Measurements from ENCODE around the gene CAMTA1. TPM values are rescaled to one million over a fixed set of nuclear protein-coding genes. Genes with fewer than 3 reads are reported as not detected.

Gene CAMTA1
- total RNA-seq, 1 experiment from 2014 or later: 82.2 TPM

DNA sequence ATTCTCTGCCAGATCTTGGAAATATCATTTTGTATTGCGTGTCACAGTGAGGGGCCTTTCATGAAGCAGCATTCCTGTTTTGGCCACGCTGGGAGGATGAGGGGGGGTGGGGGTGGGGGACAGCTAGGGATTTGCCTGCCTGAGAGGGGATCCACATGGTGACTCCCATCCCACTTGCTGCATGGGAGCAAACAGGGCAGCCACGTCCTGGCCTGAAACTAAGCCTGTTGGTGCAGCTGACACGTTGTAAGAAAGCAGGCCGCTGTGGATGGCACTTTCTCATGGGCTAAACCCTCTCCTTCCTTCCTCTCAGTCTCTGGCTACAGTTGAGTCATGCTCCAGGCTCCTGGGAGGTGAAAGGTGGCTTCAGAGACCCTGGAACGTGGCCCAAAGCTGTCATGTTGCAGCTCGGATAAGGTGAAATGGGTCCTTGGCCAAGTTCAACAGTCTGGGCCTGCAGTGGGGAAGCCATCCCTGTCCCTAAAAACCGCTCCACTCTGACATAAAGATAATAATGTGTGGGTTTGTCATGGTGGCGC, 639.2 kb downstream of the CAMTA1 start:
- TF ChIP-seq CTCF (IDR thresholded peaks at IDR 0.05) (no peak), TCF7L2 (IDR thresholded peaks at IDR 0.05; ENCODE audit: low read depth, low read length) (no peak), SIN3A (IDR thresholded peaks at IDR 0.05; ENCODE audit: borderline replicate concordance, insufficient read depth, low read depth, low read length) (no peak), POLR2AphosphoS5 (IDR thresholded peaks at IDR 0.05; ENCODE audit: low read depth, low read length) (no peak)
- TF ChIP-seq, protein P1, sequence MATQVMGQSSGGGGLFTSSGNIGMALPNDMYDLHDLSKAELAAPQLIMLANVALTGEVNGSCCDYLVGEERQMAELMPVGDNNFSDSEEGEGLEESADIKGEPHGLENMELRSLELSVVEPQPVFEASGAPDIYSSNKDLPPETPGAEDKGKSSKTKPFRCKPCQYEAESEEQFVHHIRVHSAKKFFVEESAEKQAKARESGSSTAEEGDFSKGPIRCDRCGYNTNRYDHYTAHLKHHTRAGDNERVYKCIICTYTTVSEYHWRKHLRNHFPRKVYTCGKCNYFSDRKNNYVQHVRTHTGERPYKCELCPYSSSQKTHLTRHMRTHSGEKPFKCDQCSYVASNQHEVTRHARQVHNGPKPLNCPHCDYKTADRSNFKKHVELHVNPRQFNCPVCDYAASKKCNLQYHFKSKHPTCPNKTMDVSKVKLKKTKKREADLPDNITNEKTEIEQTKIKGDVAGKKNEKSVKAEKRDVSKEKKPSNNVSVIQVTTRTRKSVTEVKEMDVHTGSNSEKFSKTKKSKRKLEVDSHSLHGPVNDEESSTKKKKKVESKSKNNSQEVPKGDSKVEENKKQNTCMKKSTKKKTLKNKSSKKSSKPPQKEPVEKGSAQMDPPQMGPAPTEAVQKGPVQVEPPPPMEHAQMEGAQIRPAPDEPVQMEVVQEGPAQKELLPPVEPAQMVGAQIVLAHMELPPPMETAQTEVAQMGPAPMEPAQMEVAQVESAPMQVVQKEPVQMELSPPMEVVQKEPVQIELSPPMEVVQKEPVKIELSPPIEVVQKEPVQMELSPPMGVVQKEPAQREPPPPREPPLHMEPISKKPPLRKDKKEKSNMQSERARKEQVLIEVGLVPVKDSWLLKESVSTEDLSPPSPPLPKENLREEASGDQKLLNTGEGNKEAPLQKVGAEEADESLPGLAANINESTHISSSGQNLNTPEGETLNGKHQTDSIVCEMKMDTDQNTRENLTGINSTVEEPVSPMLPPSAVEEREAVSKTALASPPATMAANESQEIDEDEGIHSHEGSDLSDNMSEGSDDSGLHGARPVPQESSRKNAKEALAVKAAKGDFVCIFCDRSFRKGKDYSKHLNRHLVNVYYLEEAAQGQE (IDR thresholded peaks at IDR 0.05; ENCODE audit: insufficient read depth in 1 of 2, low read depth in 2 of 2, low read length in 1 of 2): no peak
- intact Hi-C loops (cut with micrococcal nuclease; ENCODE audit: unreplicated experiment) (no loop called here), in situ Hi-C loops (cut with HindIII; ENCODE audit: low pct_unique_long_range_greater_than_20kb, low sequenced_read_pairs) (no loop called here)
- no TSS peak for BruUV-seq (replicated peaks)
- H3K27ac ChIP-seq (ENCODE audit: low read length): no peak overlapping the region
- H3K9me3 ChIP-seq (ENCODE audit: control insufficient read depth, insufficient read depth, low read depth, low read length): no peaks in the 10 kb centered on the region
- H3K4me1 ChIP-seq (ENCODE audit: control insufficient read depth, insufficient read depth, low read length): no peaks in the 10 kb centered on the region
- no peak overlapping the region for H3K4me3 ChIP-seq (ENCODE audit: low read depth in 2 of 2, low read length in 2 of 2)
- no peak for DNase-seq (ENCODE audit: low read depth, low spot score)
- ATAC-seq: no peak
- H3K27me3 ChIP-seq (ENCODE audit: control insufficient read depth, insufficient read depth, low read length): no peaks in the 10 kb centered on the region
- POLR2A ChIA-PET: no interaction called here
- H3K36me3 ChIP-seq (ENCODE audit: control insufficient read depth, insufficient read depth, low read length): no peaks in the 10 kb centered on the region
- CTCF ChIA-PET: no interaction called here

DNA sequence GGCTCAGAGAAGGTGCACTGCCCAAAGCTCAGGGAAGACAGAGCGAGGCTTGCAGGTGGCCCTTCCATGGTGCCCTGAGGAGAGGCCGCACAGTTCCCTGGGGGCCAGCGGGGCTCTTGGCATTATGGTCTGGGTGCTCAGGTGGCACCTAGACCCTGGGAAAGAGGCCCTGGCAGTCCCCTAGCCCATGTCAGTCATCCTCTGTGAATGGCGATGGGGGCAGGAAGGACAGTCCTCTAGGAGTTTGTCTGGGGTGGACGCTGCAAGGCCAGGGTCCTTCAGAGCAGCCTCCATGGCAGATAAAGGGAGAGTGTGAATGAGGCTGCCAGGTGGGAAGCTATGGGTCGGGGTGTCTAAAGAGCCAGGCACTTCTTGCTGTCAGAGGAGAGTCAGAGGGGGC, 640.0 kb downstream of the CAMTA1 start:
- ChIA-PET CTCF (no interaction called here), POLR2A (no interaction called here)
- intact Hi-C loops (cut with micrococcal nuclease; ENCODE audit: unreplicated experiment) (no loop called here), in situ Hi-C loops (cut with HindIII; ENCODE audit: low pct_unique_long_range_greater_than_20kb, low sequenced_read_pairs) (no loop called here)
- DNase-seq (ENCODE audit: low read depth, low spot score): no peak
- Histone ChIP-seq H3K4me3 (ENCODE audit: low read depth in 2 of 2, low read length in 2 of 2) (no peak overlapping the region), H3K4me1 (ENCODE audit: control insufficient read depth, insufficient read depth, low read length) (no peaks in the 10 kb centered on the region), H3K27ac (ENCODE audit: low read length) (no peak overlapping the region), H3K27me3 (ENCODE audit: control insufficient read depth, insufficient read depth, low read length) (no peaks in the 10 kb centered on the region), H3K36me3 (ENCODE audit: control insufficient read depth, insufficient read depth, low read length) (no peaks in the 10 kb centered on the region), H3K9me3 (ENCODE audit: control insufficient read depth, insufficient read depth, low read depth, low read length) (no peaks in the 10 kb centered on the region)
- BruUV-seq (replicated peaks): no TSS peak
- no peak for ATAC-seq
- TF ChIP-seq POLR2AphosphoS5 (IDR thresholded peaks at IDR 0.05; ENCODE audit: low read depth, low read length) (no peak), CTCF (IDR thresholded peaks at IDR 0.05) (no peak), SIN3A (IDR thresholded peaks at IDR 0.05; ENCODE audit: borderline replicate concordance, insufficient read depth, low read depth, low read length) (no peak), TCF7L2 (IDR thresholded peaks at IDR 0.05; ENCODE audit: low read depth, low read length) (no peak)
- TF ChIP-seq, protein P1 (IDR thresholded peaks at IDR 0.05; ENCODE audit: insufficient read depth in 1 of 2, low read depth in 2 of 2, low read length in 1 of 2): no peak
